GM19025 (cell line): ENCODE measurements around the gene RPS2.

ENCODE experiments used
- ATAC-seq: cut with Tn5 transposase; IDR thresholded peaks from one replicate; pipeline ENCODE4 v1.9.1; 2021; ENCODE audit warnings: mild to moderate bottlenecking, low read depth, moderate library complexity; ENCODE audit not compliant: unreplicated experiment

The RPS2 gene

GRCh38 chr16:1999866-2000514, 35.4 kb upstream of the RPS2 start:
- ATAC-seq, result no peak

- no peak for ATAC-seq
These were observed 34.5 kb upstream of the RPS2 start for GRCh38 chr16:1998852-1999801.

- no peak for ATAC-seq
These were observed 33.8 kb upstream of the RPS2 start for GRCh38 chr16:1998360-1998835.

GRCh38 chr16:1997494-1998359, 33.1 kb upstream of the RPS2 start:
- ATAC-seq, result no peak

- ATAC-seq, result no peak
These were observed 29.1 kb upstream of the RPS2 start for GRCh38 chr16:1993731-1994131.

GRCh38 chr16:1992704-1993317, 28.2 kb upstream of the RPS2 start:
- no peak for ATAC-seq

- ATAC-seq, result peak; percentile 46
These were observed 27.5 kb upstream of the RPS2 start for GRCh38 chr16:1991948-1992703.

GRCh38 chr16:1991588-1991947, 26.9 kb upstream of the RPS2 start:
- peak; percentile 14 for ATAC-seq

GRCh38 chr16:1991135-1991551, 26.5 kb upstream of the RPS2 start:
- ATAC-seq, result no peak

GRCh38 chr16:1990351-1991134, 25.9 kb upstream of the RPS2 start:
- ATAC-seq, result no peak

GRCh38 chr16:1990101-1990350, 25.4 kb upstream of the RPS2 start:
- ATAC-seq, result no peak

GRCh38 chr16:1989209-1990100, 24.8 kb upstream of the RPS2 start, which contains the start of gene SYNGR3:
Gene SYNGR3 (plus strand): TSS chr16:1989970. CDS start chr16:1990103, 133 bp downstream.
- no peak for ATAC-seq

- ATAC-seq, result no peak
These were observed 22.6 kb upstream of the RPS2 start for GRCh38 chr16:1987198-1987597.

GRCh38 chr16:1985466-1986150, 21.0 kb upstream of the RPS2 start:
- ATAC-seq, result no peak

GRCh38 chr16:1984347-1985225, 20.0 kb upstream of the RPS2 start:
- ATAC-seq, result peak; percentile 9

GRCh38 chr16:1983544-1984346, 19.1 kb upstream of the RPS2 start, which contains the start of gene GFER:
Gene GFER (plus strand): TSS chr16:1984193. CDS start chr16:1984219, 26 bp downstream.
- ATAC-seq, result peak; percentile 78
